GM18858 (cell line): ENCODE results near the gene BICD1.

ENCODE experiments used
- ATAC-seq: cut with Tn5 transposase; IDR thresholded peaks from one replicate; pipeline ENCODE4 v1.9.1; 2021; ENCODE audit not compliant: unreplicated experiment

Gene BICD1

DNA sequence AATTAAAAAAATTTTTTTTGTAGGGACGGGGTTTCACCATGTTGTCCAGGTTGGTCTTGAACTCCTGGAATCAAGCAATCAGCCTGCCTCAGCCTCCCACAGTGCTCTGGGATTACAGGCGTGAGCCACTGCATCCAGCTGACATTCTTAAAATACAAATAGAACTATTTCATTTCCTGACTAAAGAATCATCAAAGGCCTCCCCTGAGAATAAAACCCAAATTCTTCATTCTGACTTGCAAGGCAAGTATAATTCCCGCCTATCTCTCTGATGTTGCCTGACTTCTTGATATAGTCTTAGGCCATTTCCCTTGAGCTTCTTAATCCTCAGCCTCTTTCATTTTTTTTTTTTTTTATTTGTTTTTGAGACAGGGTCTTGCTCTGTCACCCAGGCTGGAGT is 4.4 kb upstream of the BICD1 start:
- no peak for ATAC-seq

DNA sequence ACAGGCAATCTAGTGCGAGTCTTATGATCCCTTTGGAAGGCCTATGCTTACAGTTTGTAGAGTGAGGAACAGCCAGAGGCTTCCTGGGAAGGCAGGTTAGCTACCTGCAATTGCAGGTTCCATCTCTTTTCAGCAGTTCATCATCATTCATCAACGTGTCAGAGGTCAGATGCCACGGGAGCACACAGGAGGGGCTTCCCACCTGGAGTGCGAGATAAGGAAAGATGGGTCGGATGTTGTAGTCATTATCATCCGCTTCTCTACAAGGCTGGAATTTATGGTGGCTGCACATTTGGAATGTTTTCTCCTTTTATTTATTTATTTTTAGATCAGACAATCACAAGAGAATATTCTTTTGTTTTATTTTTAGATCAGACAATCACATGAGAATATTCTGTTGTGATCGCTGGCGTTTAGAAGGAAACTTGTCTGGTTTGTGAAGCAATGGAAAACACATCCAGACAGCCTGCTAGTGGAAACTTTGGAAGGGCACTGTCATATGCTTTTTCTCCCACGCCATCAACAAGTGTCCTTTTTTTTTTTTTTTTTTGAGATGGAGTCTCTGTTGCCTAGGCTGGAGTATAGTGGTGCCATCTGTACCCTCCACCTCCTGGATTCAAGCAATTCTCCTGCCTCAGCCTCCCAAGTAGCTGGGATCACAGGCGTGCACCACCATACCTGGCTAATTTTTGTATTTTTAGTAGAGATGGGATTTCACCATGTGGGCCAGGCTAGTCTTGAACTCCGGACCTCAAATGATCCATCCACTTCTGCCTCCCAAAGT is 1.9 kb upstream of the BICD1 start:
- ATAC-seq: no peak

DNA sequence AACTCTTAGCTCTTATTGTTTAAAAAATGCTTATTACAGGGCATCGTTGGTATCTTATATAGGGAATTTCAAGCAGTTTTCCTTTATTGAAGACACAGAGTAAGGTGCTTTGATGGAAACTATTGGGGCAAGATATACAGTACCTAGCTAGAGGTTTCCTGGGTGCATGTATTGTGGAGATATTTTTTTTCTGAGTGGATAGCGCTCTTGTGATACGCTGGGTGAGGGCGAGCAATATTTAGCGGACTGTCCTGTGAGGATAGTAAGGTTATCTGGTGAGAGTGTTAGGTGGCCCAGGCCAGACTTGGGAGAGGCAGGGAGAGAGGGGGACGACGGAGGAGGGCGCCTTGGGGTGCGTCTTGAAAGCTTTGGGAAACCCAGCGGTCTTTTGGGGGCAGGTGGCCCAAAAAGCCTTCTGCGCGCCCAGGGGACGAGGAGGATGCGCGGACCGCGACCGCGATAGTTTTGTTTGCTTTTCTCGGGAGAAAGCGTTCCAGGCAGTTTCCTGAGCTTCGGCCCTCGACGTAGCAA is 596 bp upstream of the BICD1 start:
- no peak for ATAC-seq

DNA sequence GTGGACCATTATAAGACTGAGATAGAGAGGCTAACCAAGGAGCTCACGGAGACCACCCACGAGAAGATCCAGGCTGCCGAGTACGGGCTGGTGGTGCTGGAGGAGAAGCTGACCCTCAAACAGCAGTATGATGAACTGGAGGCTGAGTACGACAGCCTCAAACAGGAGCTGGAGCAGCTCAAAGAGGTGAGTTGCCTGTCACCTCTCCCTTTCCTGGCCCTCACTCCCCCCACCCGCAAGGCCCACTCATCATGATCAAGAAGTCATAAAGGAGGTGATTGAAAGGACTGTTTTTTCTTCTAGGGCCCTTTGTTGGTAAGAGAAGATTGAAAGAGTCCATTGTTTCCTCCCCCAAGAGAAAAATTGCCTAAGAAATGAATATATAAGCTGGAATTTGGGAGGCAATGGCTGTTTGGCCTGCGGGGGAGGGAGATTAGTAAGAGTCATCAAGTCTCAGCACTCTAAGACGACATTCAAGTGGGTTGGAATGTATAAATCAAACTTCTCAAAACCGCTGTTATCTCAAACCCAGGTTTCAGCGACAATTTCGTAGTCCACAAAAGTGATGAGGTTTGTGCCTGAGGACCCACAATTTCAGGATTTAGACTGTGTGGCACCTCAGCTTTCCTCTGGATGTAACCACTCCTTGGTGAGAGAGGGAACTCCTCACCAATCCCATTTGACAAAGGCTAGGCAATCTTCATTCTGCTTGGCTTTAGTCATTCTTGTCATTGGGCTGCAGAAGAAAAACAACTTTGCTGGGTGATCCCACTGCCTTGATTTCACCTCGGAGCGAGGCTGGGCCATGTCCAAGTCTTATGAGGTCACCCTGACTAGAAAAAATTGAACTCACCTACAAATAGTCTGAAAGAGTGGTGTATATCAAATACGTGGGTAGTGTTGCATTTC is 966 bp downstream of the BICD1 start:
- no peak for ATAC-seq

DNA sequence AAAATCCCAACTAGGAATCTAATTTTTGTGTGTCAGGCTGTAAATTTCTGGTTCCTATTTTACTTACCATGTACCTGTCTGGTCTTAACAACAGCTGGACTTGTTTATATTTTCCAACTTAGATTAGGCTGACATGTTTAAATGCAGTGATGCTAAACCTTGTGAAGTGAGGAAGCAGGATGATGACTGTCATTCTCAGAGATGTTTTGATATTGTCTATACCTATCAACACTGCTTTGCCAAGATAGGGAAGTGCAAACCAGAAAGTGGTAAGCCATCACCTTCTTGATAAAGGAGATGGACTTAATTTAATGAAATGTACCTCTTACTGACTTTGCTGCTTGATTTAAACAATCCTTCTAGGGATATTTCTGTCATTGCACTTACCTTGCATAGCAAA is 2.1 kb downstream of the BICD1 start:
- ATAC-seq: no peak

DNA sequence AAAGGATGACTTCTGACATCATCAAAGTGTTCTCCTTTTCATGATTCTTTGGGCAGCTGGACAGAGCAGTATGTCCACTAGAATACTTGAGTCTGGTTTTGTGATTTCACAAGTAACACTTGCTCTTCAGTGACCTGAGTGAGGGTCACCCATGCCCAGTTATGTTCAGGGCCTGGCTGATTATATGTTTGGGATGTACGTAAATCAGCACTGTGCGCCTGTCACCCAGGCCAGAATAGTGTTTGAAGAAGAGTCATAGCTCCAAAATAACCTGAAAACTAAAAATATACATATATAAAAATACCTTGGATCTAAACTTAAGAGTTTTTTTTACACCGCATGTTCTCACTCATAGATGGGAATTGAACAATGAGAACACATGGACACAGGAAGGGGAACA is 3.8 kb downstream of the BICD1 start:
- ATAC-seq: no peak

DNA sequence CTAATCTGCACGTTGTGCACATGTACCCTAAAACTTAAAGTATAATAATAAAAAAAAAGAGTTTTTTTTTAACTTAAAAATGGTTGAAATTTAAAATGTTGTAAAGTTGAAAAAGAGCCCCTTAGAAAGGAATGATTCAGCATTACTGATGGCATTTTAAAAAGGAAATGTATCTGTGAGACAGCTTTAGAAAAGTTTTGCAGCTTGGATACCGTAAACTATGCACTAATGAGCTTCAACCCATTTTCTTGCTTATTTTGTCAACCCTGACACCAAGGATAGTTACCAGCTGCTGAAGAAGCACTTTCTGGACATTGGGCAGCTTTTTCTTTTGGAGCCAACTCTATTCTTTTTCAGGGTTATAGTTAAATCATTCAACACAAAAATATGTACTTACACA is 4.3 kb downstream of the BICD1 start:
- no peak for ATAC-seq

DNA sequence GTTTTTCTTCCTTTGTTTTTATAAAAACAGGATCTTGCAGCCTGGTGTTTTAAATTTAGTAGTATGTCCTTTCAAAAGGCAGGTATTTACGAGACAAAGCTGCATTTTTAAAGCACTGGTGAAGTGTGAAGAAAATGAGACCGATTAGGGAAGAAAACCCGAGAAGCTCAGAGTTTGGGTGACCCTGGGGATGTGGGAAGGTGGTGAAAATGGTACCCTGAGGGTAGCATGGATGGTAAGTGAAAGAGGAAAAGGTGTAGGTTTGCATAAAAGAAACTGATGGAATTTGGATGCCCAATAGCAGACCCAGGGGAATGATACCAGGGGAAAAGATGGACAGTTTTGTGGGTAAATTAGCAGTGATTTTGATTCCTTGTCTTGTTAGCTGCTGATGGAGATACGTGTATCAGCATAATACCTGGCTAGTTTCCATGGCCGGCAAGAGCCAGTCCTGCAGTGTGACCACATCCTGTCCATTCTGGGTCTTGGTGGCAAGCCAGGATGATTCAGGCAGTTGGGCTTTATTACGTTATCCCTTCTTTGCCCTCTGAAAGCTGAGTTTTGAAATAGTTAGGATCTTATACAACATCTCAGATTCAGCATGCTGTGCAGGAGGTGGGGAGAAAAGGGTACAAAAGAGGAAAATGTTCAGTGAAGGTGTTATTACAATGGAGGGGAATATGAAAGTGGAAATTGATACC is 8.9 kb downstream of the BICD1 start:
- ATAC-seq: no peak

DNA sequence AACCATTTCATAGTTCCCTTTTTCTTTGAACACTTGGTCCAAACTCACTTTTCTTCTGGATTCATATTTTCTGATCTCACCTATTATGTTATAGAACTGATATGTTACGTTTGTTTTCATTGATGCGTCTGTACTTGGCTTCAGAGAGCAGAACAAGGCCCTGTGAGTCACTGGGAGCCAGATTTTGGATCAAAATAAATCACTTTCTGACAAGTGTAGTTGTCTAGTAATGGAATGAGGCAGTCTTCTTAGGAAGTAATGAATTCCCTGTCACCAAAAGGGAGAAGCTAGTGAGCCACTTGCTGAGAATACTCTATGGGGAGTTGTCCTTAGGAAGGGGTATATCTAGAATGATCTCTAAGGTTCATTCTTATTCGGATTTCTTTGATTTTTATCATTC is 10.2 kb downstream of the BICD1 start:
- no peak for ATAC-seq

DNA sequence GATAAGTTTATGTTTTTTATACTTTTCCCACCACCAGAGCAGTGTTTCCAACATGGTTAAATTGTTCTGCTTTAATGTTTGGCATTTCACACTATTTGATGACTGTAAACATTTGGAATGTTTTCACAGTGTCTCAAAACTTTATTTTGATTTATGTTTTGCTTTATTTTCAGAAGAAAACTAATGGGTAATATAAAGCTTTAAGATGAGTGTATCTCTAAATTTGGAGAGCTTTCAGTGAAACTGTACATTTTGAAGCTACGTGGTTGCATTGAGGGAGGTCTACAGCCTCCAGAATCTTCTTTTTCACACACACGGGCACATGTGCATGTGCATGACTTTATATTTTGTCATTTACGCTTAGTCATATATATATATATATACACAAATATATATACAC is 10.7 kb downstream of the BICD1 start:
- no peak for ATAC-seq

DNA sequence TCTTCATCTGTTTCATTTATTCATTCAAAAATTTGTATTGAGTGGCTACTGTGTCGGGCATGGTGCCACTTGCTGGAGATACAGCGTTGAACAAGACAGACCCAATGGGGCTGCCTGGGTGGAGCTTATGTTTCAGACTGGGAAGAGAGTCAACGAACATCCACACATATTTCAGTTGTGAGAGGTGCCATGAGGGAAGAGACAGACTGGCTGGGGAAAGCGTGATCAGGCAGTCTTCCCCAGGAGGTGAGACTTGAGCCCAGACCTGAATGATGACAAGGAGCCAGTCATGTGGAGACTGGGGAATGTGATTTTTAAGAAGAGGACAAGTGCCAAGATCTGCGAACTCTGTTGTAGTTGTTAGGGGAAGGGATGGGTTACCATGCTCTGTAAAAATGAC is 12.2 kb downstream of the BICD1 start:
- no peak for ATAC-seq

DNA sequence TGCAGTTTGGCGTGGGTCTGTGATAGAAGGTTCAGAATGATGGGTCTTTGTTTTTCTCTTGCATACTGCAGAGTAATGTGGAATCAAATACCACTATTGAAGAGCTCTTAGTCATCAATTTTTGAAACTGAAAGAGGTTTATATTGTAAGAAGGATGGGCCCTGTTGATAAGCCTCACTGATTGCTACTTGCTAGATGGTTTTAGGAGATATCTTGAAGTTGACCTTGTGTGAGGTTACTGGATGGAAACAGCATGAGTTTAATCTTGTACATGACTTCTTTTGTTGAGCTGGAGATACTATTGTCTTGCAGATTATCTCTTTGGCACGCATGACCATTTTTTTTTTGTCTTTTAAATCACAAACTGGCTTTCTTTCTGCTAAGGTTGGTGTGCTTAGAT is 13.8 kb downstream of the BICD1 start:
- peak; percentile 92 for ATAC-seq

DNA sequence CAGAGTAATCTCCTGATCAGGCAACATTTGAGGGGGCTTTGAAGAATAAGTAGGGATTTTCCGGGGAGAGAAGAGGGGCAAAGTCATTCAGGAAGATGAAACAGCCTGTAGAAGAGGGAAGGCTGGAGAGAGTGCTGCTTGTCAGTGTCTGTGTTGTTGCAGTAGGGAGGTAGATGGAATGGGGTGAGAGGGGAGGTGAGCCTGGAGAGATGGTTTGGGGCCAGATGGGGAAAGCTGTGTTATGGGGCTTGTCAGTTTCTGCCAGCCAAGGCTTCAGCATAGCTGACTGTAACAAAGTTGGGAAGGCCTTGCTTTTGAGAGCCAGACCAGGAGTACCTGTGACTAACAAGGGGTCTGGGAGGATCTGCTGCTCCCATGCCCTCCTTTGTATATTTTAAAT is 18.0 kb downstream of the BICD1 start:
- no peak for ATAC-seq

DNA sequence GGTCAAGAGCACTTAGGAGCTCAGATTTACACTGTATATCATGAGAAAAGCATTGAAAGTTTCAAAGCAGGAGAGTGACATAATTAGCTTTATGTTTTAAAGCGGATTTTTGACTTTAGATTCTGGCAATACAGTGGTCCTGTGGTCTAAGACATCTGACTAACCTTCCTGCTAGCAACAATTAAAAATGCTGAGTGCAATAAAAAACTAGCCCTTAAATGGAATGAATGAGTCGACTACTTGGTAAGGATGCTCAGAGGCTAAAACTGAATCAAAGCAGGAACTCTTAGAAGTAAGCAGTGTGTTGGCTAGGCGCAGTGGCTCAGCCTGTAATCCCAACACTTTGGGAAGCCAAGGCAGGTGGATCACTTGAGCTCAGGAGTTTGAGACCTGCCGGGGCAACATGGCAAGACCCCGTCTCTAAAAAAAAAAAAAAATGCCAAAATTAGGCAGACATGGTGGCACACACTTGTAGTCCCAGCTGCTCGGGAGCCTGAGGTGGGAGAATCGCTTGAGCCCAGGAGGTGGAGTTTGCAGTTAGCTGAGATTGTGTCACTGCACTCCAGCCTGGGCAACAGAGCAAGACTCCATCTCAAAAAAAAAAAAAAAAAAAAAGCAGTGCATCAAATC is 18.9 kb downstream of the BICD1 start:
- no peak for ATAC-seq

DNA sequence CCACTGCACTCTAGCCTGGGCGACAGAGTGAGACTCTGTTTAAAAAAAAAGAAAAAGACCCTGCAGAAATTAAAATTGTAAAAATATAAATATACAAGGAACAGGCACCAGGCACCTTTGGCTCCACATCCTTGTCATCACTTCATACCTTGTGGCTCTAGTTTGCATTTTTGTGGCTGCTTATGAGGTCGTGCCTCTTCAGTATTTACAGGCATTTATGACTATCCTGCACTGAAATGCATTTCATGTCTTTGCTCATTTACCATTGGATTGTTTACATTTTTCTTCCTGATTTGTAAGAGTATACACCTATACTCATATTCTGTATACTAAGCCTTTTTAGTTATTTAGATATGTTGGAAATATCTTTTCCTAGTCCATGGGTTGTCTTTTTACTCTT is 20.1 kb downstream of the BICD1 start:
- ATAC-seq: no peak

DNA sequence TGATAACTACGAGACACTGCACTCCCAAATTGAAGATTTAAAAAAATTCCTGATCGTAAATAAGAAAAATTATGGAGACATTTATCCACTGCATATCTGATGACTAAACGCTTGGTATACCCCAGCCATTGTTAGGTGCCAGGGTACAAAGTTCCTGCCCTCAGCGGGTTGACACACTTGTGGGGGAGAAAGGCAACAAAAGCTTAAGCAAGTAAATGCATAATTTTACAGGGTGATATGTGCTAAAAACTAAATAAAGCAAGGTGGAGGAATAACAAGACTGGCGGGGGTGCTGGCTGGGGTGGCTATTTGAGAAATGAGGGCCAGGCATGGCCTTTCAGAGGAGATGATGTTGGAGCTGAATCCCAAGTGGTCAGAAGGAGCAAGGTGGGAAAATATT is 25.0 kb downstream of the BICD1 start:
- no peak for ATAC-seq

DNA sequence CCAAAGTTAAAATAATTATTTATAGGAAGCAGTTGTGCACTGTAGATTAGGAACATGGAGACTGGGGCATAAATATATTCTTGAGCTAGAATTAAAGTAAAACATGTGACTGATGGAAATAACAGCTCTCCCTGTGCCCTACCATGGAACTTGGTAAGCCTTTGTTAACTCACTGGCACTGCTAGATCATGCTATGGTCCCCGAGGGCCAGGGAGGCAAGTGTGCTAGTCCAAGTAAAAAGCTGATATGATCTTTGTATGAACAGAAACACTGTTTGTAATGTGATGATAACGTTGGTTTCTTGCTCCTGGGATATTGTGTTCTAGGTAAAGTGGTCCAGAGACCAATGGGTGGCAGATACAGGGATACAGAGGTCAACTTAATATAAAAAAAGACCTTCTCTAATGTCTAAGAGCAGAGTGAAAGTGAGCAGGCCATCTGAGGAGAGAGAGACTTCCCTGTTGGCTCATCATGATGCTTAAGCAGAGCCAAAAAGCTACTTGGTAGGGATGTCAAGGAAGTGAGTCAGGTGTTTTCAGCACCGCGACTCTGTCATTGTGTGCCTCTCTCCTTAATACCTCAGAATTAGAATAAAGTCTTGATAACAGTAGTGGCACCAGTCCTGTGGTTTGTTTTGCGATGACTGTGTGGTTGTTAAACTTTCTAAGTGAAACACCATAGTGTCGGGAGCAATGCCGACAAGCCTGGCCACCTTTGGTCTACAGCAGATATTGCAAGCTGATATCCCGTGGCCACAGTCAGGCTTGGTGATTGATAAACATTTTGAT is 27.6 kb downstream of the BICD1 start:
- ATAC-seq: peak; percentile 56

DNA sequence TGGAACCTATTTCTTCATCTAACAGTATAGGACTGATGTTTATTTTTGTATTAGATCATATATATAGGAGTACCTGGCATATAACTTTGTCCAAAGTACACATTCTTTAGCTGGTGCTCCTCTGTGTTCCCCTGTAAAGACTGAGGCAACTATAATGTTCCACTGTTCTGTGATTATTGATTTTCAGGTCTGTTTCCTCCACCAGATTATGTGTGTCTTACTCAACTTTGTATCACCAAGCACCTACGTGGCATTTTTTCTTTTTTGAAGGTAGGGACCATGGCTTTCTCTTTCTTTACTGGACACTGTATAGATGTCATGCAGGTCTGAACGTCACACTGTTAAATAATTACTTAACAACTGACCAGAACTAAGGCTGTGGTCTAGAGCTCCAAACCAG is 29.3 kb downstream of the BICD1 start:
- no peak for ATAC-seq

DNA sequence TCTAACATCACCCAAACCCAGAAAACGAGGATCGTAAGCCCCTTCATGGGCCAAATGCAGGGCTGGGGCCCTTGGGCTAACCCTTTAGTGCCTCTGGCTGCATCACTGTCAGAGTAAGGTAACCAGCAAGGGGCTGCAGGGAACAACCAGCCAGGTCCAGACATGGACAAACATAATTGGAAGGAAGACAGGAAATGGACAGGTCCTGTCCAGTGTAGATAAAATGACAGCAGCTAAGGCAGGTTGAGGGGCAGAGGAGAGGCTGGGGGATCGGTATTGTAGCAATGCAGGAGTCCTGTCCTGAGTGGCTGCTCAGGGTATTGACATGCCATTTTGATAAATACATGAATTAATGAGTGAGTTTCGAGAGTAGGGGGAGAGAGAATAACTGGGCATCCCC is 29.8 kb downstream of the BICD1 start:
- no peak for ATAC-seq

DNA sequence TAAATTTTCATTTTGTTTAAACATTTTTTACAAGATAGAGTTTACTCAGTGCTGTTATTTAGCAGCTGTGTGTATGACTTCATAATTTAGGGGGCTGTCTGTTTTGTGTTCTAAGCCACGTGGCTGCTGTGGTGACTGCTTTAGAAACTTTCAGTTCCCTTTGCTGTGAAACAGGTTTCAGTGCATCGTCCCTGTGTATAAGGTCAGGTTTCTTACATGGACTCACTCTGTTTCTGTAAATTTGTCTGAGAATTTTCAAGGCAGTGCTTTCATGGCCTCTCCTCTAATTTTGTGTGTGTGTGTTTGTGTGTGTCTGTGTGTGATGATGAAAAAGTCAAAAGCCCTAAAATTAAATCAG is 32.4 kb downstream of the BICD1 start:
- peak; percentile 87 for ATAC-seq
